Measurements from ENCODE around the gene TDRD9. TPM values are rescaled to one million over a fixed set of nuclear protein-coding genes. Genes with fewer than 3 reads are reported as not detected.

TDRD9 gene
- total RNA-seq, 3 donors from 2014 or later = 0.96 to 4.0 (median 2.9) TPM

DNA sequence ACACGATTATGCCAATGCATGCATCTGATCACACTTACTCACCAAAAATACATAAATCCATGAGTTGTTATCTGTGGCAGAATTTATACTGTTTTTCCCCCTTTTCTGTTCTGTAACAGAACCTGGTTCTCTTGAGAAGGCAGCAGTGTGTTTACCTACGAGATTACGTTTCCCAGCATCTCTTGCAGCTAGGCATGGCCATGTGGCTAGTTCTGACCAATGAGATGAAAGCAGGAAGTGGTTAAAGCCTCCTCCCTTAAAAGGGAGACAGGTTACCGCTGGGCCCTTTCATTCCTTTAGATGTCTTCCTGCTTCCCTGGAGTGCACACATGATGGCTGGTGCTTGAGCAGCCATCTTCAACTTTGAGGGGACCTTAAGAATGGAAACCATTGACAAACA is 145.5 kb downstream of the TDRD9 start:
- intact Hi-C loops (cut with DNase I; ENCODE audit: low total_unique reads) = no loop called here
- peaks cover 0 to 17% of the 10 kb centered on the region in 2 donors for H3K27me3 ChIP-seq
- no peak overlapping the region for H3K4me3 ChIP-seq
- peaks cover 5 to 10% of the 10 kb centered on the region in 2 donors for H3K9me3 ChIP-seq
- H3K4me1 ChIP-seq = no peaks in the 10 kb centered on the region
- no peak for TF ChIP-seq POLR2AphosphoS5 (IDR thresholded peaks at IDR 0.05)
- TF ChIP-seq, protein P1, sequence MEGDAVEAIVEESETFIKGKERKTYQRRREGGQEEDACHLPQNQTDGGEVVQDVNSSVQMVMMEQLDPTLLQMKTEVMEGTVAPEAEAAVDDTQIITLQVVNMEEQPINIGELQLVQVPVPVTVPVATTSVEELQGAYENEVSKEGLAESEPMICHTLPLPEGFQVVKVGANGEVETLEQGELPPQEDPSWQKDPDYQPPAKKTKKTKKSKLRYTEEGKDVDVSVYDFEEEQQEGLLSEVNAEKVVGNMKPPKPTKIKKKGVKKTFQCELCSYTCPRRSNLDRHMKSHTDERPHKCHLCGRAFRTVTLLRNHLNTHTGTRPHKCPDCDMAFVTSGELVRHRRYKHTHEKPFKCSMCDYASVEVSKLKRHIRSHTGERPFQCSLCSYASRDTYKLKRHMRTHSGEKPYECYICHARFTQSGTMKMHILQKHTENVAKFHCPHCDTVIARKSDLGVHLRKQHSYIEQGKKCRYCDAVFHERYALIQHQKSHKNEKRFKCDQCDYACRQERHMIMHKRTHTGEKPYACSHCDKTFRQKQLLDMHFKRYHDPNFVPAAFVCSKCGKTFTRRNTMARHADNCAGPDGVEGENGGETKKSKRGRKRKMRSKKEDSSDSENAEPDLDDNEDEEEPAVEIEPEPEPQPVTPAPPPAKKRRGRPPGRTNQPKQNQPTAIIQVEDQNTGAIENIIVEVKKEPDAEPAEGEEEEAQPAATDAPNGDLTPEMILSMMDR (IDR thresholded peaks at IDR 0.05) = no peak
- TF ChIP-seq POLR2A (IDR thresholded peaks at IDR 0.05) = no peak
- no peak overlapping the region for H3K27ac ChIP-seq
- DNase-seq (ENCODE audit: low spot score in 2 of 2) = no peak
- H3K36me3 ChIP-seq = no peaks in the 10 kb centered on the region

DNA sequence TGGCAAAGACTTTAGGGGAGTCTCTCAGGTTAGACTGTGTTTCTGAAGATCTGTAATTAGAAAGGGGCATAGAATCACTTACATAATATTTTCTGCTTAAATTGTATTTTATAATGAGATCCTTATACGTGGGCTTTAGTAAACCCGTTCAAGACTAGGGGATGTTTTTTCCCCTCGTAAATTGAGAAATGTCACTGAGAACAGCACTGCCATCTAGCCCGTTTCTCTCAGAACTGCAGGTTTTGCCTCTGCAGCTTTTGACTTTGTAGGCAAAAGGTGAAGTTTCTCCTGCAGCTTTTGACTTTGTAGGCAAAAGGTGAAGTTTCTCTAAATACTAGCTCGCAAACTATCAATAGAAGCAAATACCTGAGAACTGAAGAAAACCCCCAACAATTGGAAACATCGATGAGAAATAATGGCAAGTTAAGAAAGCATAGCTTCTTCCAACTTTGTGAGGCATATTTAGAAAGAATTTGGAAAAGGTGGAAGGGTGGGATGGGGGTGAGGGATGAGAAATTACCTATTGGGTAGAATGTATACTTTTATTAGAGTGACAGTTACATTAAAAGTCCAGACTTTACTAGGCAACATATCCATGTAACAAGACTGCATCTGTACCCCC is 147.4 kb downstream of the TDRD9 start:
- Histone ChIP-seq H3K4me1 (no peaks in the 10 kb centered on the region), H3K27ac (no peak overlapping the region), H3K36me3 (no peaks in the 10 kb centered on the region), H3K9me3 (peaks cover 5 to 10% of the 10 kb centered on the region in 2 donors), H3K4me3 (no peak overlapping the region), H3K27me3 (peaks cover 0 to 8% of the 10 kb centered on the region in 2 donors)
- DNase-seq (ENCODE audit: low spot score in 2 of 2) = no peak
- TF ChIP-seq POLR2AphosphoS5 (IDR thresholded peaks at IDR 0.05) (no peak), POLR2A (IDR thresholded peaks at IDR 0.05) (no peak)
- TF ChIP-seq, protein P1 (IDR thresholded peaks at IDR 0.05) = no peak
- intact Hi-C loops (cut with DNase I; ENCODE audit: low total_unique reads) = no loop called here

DNA sequence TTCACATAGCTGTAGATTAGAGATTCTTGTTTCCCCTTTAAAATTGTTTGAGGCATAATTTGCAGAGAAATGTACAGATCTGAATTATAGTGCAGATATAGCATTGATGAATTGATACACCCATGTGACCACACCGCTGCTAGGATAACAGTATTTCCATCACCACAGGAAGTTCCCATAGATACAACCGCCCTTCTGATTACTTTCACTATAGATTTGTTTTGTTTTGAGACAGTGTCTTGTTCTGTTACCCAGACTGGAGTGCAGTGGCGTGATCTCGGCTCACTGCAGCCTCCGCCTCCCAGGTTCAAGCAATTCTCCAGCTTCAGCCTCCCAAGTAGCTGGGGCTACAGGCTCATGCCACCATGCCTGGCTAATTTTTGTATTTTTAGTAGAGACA is 148.5 kb downstream of the TDRD9 start:
- intact Hi-C loops (cut with DNase I; ENCODE audit: low total_unique reads) = no loop called here
- Histone ChIP-seq H3K4me3 (no peak overlapping the region), H3K27me3 (peaks cover 0 to 5% of the 10 kb centered on the region in 2 donors), H3K36me3 (no peaks in the 10 kb centered on the region), H3K27ac (no peak overlapping the region), H3K4me1 (no peaks in the 10 kb centered on the region), H3K9me3 (peaks cover 5 to 10% of the 10 kb centered on the region in 2 donors)
- TF ChIP-seq POLR2A (IDR thresholded peaks at IDR 0.05) (no peak), POLR2AphosphoS5 (IDR thresholded peaks at IDR 0.05) (no peak)
- TF ChIP-seq, protein P1 (IDR thresholded peaks at IDR 0.05) = no peak
- no peak for DNase-seq (ENCODE audit: low spot score in 2 of 2)

DNA sequence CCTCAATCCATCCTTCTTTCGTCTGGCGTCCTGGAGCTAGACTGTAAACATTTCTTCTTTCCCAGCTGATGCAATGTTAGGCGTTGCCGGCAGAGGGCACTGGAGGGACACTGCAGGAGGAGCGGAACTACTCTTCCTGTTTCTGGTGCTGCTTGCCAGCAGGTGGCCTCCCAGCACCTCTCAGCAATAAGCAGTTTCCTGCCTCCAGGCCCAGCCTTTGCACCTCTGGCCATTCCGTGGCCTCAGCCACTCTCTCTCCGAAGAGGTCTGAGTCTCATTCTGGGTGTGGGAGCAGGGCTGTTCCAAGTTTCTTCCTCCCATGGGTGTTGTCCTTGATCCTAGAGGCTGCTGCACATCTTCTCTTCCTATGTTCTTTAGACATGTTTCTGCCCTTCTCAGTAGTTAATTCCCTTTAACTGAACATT is 149.8 kb downstream of the TDRD9 start:
- intact Hi-C loops (cut with DNase I; ENCODE audit: low total_unique reads) = no loop called here
- TF ChIP-seq, protein P1 (IDR thresholded peaks at IDR 0.05) = peak; percentile 90 to 100 (median 99)
- TF ChIP-seq POLR2AphosphoS5 (IDR thresholded peaks at IDR 0.05) (peak in 1 of 3 donors; percentile 34), POLR2A (IDR thresholded peaks at IDR 0.05) (no peak)
- Histone ChIP-seq H3K4me1 (no peaks in the 10 kb centered on the region), H3K27me3 (peaks cover 0 to 5% of the 10 kb centered on the region in 2 donors), H3K36me3 (no peaks in the 10 kb centered on the region), H3K27ac (no peak overlapping the region), H3K9me3 (peaks cover 5 to 10% of the 10 kb centered on the region in 2 donors), H3K4me3 (no peak overlapping the region)
- DNase-seq (ENCODE audit: low spot score in 2 of 2) = peak; percentile 80 to 87

DNA sequence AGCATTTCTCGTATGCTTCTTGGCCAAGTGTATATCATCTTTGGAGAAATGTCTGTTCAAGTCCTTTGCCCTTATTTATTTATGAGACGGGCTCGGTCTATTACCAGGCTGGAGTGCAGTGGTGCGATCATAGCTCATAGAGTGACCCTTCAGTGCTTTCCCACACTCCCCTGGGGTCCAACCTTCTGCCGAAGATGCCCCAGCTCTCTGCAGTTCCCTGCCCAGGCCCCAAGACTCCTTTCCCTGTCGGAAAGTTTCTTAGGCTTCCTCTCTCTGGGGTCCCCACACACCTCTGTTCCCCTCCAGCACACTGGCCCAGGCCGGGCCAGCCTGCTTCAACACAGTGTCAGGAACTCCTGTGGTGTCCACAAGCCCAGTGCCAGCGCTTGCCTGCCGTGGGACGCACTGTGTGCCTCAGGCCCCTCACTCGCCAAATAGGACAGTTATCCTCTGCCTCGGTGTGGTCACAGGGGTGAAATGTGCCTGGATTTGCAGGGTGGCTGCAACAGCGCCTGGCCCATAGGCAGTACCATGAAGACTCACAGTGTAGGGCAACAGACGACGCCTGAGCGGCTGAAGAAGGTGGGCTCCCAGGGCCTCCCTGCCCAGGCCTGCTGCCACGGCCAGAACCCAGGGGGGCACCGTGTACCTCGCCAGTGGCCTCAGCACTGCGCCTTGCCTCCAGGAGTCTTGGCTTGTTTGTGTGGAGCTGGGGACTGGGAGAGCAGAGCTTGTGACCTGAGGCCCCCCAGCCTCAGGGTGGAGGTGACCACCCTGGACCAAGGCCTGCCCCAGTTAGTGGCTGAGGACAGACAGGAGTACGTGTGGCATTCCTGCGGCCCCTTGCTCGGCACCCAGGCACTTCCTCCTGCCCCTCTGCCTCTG is 152.4 kb downstream of the TDRD9 start:
- no peaks in the 10 kb centered on the region for H3K9me3 ChIP-seq
- no peaks in the 10 kb centered on the region for H3K4me1 ChIP-seq
- H3K4me3 ChIP-seq = no peak overlapping the region
- no peak for TF ChIP-seq POLR2A (IDR thresholded peaks at IDR 0.05)
- TF ChIP-seq, protein P1 (IDR thresholded peaks at IDR 0.05) = no peak
- intact Hi-C loops (cut with DNase I; ENCODE audit: low total_unique reads) = no loop called here
- H3K27me3 ChIP-seq = peaks cover 2 to 13% of the 10 kb centered on the region in 2 donors
- no peaks in the 10 kb centered on the region for H3K36me3 ChIP-seq
- no peak for DNase-seq (ENCODE audit: low spot score in 2 of 2)
- H3K27ac ChIP-seq = no peak overlapping the region

Measured in breast epithelium (tissue), 4 donors.